Endothelial cell of umbilical vein (primary cell): ENCODE data around the gene KLC3. TPM values are rescaled to one million over a fixed set of nuclear protein-coding genes. Genes with fewer than 3 reads are reported as not detected.

ENCODE experiments used
- BruUV-seq: library from RNA; stranded (reverse); fragments of 400-500 nt; replicated peaks from 2 replicates; lab custom pipeline; 2021; lab: Mats Ljungman, UMichigan
- CTCF ChIA-PET: fragments of 300-600, 350-600 bp; sonication (Branson Sonifier 250); formaldehyde crosslinking; loops from one replicate; lab custom pipeline; 2021; ENCODE audit warnings: antibody characterized with exemption, inconsistent platforms; lab: Charles Lee
- POLR2A ChIA-PET: fragments of 300-600, 350-600 bp; sonication (Branson Sonifier 250); formaldehyde crosslinking; loops from one replicate; lab custom pipeline; 2021; ENCODE audit warnings: antibody characterized with exemption, inconsistent platforms; lab: Charles Lee
- DNase-seq: peaks from one replicate; pipeline ENCODE4 v3.0.0-alpha.2; 2011; ENCODE audit warnings: low read depth, low spot score
- FAIRE-seq: peaks from 2 replicates; lab custom pipeline; 2011; peaks lifted over from hg19 to GRCh38; lab: Jason Lieb, UNC
- H2AFZ ChIP-seq: 2 replicates; pipeline ENCODE4 v1.6.0; 2012; ENCODE audit warnings: low read depth, low read length, control low read depth, inconsistent platforms
- H3K27ac ChIP-seq: 2 replicates; pipeline ENCODE4 v1.5.1; 2011; ENCODE audit warnings: low read depth, mild to moderate bottlenecking, control low read depth, low read length, moderate library complexity; ENCODE audit not compliant: insufficient read depth
- H3K27me3 ChIP-seq, 2 experiments: 2 replicates each; pipeline versions ENCODE4 v1.6.0 to v1.6.1; 2011; ENCODE audit warnings: low read length in 2 of 2, mixed read lengths in 1 of 2; ENCODE audit not compliant: control insufficient read depth in 2 of 2, insufficient read depth in 2 of 2
- H3K36me3 ChIP-seq, 2 experiments: 2 replicates in 1 of 2; 3 replicates in 1 of 2; pipeline ENCODE4 v1.5.1; 2011; ENCODE audit warnings: low read length in 2 of 2, mild to moderate bottlenecking in 1 of 2, moderate library complexity in 1 of 2; ENCODE audit not compliant: control insufficient read depth in 2 of 2, insufficient read depth in 2 of 2; ENCODE audit errors: extremely low read depth in 1 of 2
- H3K4me1 ChIP-seq: 3 replicates; pipeline ENCODE4 v1.5.1; 2011; ENCODE audit warnings: mild to moderate bottlenecking, low read length; ENCODE audit not compliant: control insufficient read depth, insufficient read depth; ENCODE audit errors: extremely low read depth
- H3K4me2 ChIP-seq: 2 replicates; pipeline ENCODE4 v1.6.1; 2011; ENCODE audit warnings: low read length, control low read depth, mixed read lengths; ENCODE audit not compliant: insufficient read depth
- H3K4me3 ChIP-seq, 3 experiments: fragments of 200-600 bp in 1 of 3; sonication (generic), shearing (Covaris generic) in 1 of 3; replicated peaks in 1 of 3; 2 replicates each; pipeline ENCODE4 v1.5.1; 2011 to 2016; ENCODE audit warnings: control low read depth in 3 of 3, low read length in 3 of 3, mild to moderate bottlenecking in 2 of 3, inconsistent platforms in 1 of 3, low read depth in 1 of 3, moderate library complexity in 1 of 3; ENCODE audit not compliant: insufficient read depth in 1 of 3
- H3K79me2 ChIP-seq: 2 replicates; pipeline ENCODE4 v1.6.0; 2012; ENCODE audit warnings: low read length, inconsistent platforms; ENCODE audit not compliant: control insufficient read depth, insufficient read depth
- H3K9ac ChIP-seq: replicated peaks from 2 replicates; pipeline ENCODE3; 2011; ENCODE audit warnings: low read length, control low read depth; ENCODE audit not compliant: insufficient read depth; ENCODE audit errors: extremely low read depth
- H3K9me1 ChIP-seq: replicated peaks from 3 replicates; pipeline ENCODE4 v1.6.0; 2011; ENCODE audit warnings: mild to moderate bottlenecking, low read length; ENCODE audit not compliant: control insufficient read depth, insufficient read depth; ENCODE audit errors: extremely low read depth
- H3K9me3 ChIP-seq: replicated peaks from 2 replicates; pipeline ENCODE4 v1.5.1; 2012; ENCODE audit warnings: low read length, inconsistent platforms; ENCODE audit not compliant: control insufficient read depth, insufficient read depth
- H4K20me1 ChIP-seq: replicated peaks from 2 replicates; pipeline ENCODE3; 2011; ENCODE audit warnings: mild to moderate bottlenecking, low read length; ENCODE audit not compliant: control insufficient read depth, insufficient read depth; ENCODE audit errors: extremely low read depth
- CTCF ChIP-seq, 2 donors: IDR thresholded peaks; 1 replicate in 1 of 2; 2 replicates in 1 of 2; pipeline ENCODE4 v1.5.1; 2011; ENCODE audit warnings: low read length in 2 of 2, mild to moderate bottlenecking in 2 of 2, moderate library complexity in 2 of 2, control low read depth in 1 of 2, inconsistent platforms in 1 of 2, low read depth in 1 of 2; ENCODE audit not compliant: insufficient read depth in 1 of 2; ENCODE audit errors: extremely low read depth in 1 of 2
- EZH2 ChIP-seq: IDR thresholded peaks from 2 replicates; pipeline ENCODE4 v1.6.1; 2012; ENCODE audit warnings: borderline replicate concordance, low read depth, mild to moderate bottlenecking, moderate library complexity, low read length, inconsistent platforms; ENCODE audit not compliant: severe bottlenecking
- FOS ChIP-seq: IDR thresholded peaks from 2 replicates; pipeline ENCODE4 v1.6.1; 2011; ENCODE audit warnings: mild to moderate bottlenecking, low read length, moderate library complexity, borderline replicate concordance; ENCODE audit not compliant: insufficient read depth
- GATA2 ChIP-seq: IDR thresholded peaks from 2 replicates; pipeline ENCODE4 v1.7.0; 2011; ENCODE audit warnings: low read depth, mild to moderate bottlenecking, moderate library complexity, mixed read lengths, low read length; ENCODE audit not compliant: insufficient read length, insufficient read depth
- JUN ChIP-seq: IDR thresholded peaks from 2 replicates; pipeline ENCODE4 v1.6.1; 2011; ENCODE audit warnings: borderline replicate concordance, low read depth; ENCODE audit not compliant: insufficient read length, insufficient read depth
- MYC ChIP-seq: IDR thresholded peaks from one replicate; pipeline ENCODE4 v1.6.1; 2011; ENCODE audit warnings: mild to moderate bottlenecking, low read depth, low read length
- POLR2A ChIP-seq: IDR thresholded peaks from 2 replicates; pipeline ENCODE4 v1.6.1; 2012; ENCODE audit warnings: low read depth, mild to moderate bottlenecking, control low read depth, low read length
- POLR2AphosphoS5 ChIP-seq: IDR thresholded peaks from 2 replicates; pipeline ENCODE4 v1.6.1; 2012; ENCODE audit warnings: low read depth, mild to moderate bottlenecking, control low read depth, low read length, moderate library complexity; ENCODE audit not compliant: insufficient read depth
- dilution Hi-C: fragments of 300-500 bp; cut with MboI; formaldehyde crosslinking; loops from one replicate; pipeline ENCODE4 v1.15.0; 2019; ENCODE audit warnings: low sequenced_read_pairs; ENCODE audit not compliant: extremely low pct_ligation_motif_present
- intact Hi-C: fragments of 100-400 bp; cut with micrococcal nuclease; formaldehyde crosslinking; loops from one replicate; pipeline ENCODE4 v1.10.0; 2022
- polyA plus RNA-seq, 4 experiments: library from polyadenylated mRNA; depleted of rRNA in 3 of 4; stranded (reverse) in 3 of 4; unstranded in 1 of 4; fragments of >200 nt; gene quantifications; 2 replicates each; pipeline versions ENCODE4 v1.2.1 to v1.2.3, GENCODE V29; 2011 to 2012; ENCODE audit warnings: missing spikeins in 1 of 4
- total RNA-seq: library from RNA; stranded (reverse); gene quantifications from 2 replicates; pipeline ENCODE4 v1.2.3, GENCODE V29; 2021
- TF ChIP-seq, protein P1 (sequence below): IDR thresholded peaks from 2 replicates; pipeline ENCODE4 v1.6.1; 2011; ENCODE audit not compliant: insufficient read depth, insufficient read length

The KLC3 gene
- total and polyA plus RNA-seq, 2 donors (not counting 3 experiments of a cell fraction or from before 2014, with no cell fraction given), result not detected

GRCh38 chr19:45306518-45307027 is 34.0 kb upstream of the KLC3 start:
- no peaks in the 10 kb centered on the region for H3K9me3 ChIP-seq
- no peak for DNase-seq
- no TSS peak for BruUV-seq
- H2AFZ ChIP-seq, result no peak overlapping the region
- intact Hi-C loops, result no loop called here
- no peak overlapping the region for H3K4me3 ChIP-seq
- dilution Hi-C loops, result no loop called here
- H4K20me1 ChIP-seq, result no peaks in the 10 kb centered on the region
- TF ChIP-seq GATA2 (no peak), FOS (no peak), MYC (no peak), POLR2A (no peak), EZH2 (no peak), JUN (no peak), POLR2AphosphoS5 (no peak), CTCF (IDR thresholded peaks at IDR 0.05; ENCODE audit: extremely low read depth in 1 of 2, insufficient read depth in 1 of 2, low read depth in 1 of 2, low read length in 2 of 2) (no peak)
- TF ChIP-seq, protein P1, sequence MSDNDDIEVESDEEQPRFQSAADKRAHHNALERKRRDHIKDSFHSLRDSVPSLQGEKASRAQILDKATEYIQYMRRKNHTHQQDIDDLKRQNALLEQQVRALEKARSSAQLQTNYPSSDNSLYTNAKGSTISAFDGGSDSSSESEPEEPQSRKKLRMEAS, result no peak
- H3K27ac ChIP-seq, result no peak overlapping the region
- ChIA-PET CTCF (no interaction called here), POLR2A (no interaction called here)
- no peak for FAIRE-seq
- no peaks in the 10 kb centered on the region for H3K79me2 ChIP-seq
- peaks cover 0 to 7% of the 10 kb centered on the region in 2 experiments for H3K27me3 ChIP-seq
- no peaks in the 10 kb centered on the region for H3K9me1 ChIP-seq
- H3K4me1 ChIP-seq, result no peaks in the 10 kb centered on the region
- H3K9ac ChIP-seq, result no peak overlapping the region
- no peak overlapping the region for H3K4me2 ChIP-seq
- no peaks in the 10 kb centered on the region for H3K36me3 ChIP-seq
